ENCODE measurements around the gene MYO1D.
"Not testable (repeated sequence)": the region's sequence is repeated elsewhere in the genome, so short reads cannot be mapped to it uniquely, and the experiment has no call there.

MYO1D gene

DNA sequence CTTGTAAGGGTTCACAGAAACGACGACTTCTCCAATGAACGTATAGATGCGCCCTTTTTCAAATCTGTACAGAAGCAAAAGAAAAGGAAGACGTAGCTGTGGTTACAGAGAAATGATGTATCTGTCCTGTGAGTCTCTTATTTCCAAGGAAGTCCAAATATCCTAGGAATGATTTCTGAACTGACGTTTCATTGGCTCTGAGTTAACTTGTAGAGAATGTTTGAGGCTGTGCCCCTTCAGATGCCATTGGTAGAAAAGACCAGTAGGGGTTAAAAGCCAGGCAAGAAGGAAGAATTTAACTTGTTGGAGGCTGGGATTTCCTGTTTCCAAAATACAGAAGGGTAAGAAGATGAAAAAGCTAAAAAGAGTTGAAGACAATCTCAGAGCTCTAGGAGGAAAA, 96.2 kb downstream of the MYO1D start:
- DNase-seq (ENCODE audit: low read depth in 2 of 3, low spot score in 1 of 3) = no peak

DNA sequence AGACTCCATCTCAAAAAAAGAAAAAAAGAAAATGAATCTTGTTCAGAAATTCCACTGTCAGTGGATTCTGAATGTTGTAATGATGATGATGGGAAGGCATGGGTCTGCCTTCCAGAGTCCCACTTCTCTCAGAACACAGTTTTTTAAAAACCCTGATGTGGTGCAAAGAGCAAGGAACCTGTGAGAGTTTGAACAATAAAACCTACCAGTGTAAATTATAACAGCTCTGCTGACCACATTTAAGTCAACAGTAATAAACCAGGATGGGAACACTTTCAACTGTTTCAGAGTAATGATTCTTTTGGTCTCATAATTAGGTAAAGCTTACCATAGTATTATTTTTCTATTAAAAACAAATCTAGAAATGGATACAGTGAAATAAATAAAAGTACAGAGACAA, 99.0 kb downstream of the MYO1D start:
- DNase-seq (ENCODE audit: low read depth in 2 of 3, low spot score in 1 of 3) = no peak

DNA sequence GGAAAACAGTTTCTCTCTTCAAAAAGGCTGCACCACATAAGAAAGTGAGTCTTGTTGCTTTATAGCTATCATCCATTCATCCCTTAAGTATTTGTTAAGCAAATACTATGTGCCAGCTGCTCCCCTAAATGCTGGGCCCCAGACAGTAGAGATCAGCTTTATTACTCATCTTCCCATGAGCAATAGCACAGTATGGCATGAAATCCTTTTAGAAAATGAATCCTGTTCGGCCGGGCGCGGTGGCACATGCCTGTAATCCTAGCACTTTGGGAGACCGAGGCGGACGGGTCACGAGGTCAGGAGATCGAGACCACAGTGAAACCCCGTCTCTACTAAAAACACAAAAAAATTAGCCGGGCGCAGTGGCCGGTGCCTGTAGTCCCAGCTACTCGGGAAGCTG, 99.5 kb downstream of the MYO1D start:
- DNase-seq (ENCODE audit: low read depth in 2 of 3, low spot score in 1 of 3) = no peak

DNA sequence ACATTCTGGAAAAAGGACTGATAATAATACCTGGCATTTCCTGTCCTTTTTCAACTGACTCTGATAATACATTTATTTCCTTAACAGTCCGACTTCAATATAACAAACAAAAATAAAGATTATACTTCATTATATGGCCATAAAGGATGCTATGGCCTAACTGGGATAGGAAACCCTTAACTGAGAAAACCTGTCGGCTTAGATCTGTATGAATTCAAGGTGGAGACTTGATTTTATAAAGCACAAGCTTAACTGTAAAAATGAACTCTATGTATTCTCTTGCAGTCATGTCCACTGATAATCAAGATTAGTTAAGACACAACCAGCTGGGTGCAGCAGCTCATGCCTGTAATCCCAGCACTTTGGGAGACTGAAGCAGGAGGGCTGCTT, 102.2 kb downstream of the MYO1D start:
- no peak for DNase-seq (ENCODE audit: low read depth in 2 of 3, low spot score in 1 of 3)

DNA sequence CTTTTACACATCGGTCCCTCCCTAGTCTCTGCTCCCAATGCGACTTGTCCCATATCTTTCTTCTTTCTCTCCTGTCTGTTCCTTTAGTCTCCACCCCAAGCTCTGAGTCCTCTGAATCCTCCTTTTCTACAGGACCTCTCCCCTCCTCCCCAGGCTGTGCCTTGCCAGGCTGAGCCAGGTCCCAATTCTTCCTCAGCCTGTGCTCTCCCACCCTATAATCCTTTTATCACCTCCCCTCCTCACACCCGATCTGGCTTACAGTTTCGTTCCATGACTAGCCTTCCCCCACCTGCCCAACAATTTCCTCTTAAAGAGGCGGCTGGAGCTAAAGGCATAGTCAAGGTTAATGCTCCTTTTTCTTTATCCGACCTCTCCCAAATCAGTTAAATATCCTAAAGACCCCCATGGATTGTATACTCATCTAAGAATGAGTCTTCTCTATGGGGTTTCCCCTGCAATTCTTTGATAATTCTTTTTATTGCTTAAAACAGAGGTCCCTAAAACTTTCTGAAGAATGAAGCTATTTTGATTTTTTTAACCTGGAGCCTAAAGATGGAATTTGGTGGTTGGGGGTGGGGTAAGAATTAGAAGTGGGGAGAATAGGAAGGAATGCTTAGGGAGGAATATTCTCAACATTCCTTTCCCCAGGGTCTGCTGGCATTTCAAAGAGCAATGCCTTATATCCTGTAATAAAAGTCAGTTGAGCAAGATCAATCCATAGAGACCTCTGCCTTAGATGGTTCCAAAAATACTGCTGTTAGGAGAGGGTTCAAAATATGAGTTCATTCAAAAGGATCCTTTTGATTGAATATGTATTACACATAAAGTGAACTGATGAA, 102.8 kb downstream of the MYO1D start:
- no peak for DNase-seq (ENCODE audit: low read depth in 2 of 3, low spot score in 1 of 3)

DNA sequence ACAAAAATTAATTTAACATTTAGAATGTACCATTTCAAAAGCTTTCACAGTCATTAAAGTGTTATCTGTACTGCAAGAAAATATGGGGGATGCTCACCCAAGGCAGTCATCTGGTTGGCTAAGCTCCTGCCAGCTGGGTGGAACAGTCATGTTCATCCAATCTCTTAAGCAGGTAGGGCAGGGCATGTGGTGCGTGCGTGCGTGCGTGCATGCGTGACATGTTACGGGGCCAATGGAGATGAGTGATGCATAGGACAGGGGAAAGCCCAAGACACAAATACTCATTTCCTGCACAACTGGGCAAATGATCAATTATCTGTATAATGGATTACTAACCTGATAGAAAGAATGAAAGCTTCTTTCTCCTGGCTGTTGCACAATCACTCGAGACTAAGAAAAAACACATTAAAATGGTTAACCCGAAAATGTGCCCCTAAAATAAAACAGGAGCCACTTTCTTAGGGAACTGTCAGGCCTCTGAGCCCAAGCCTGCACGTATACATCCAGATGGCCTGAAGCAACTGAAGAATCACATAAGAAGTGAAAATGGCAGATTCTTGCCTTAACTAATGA, 104.4 kb downstream of the MYO1D start:
- peak in 1 of 3 donors; percentile 1 for DNase-seq (ENCODE audit: low read depth in 2 of 3, low spot score in 1 of 3)

DNA sequence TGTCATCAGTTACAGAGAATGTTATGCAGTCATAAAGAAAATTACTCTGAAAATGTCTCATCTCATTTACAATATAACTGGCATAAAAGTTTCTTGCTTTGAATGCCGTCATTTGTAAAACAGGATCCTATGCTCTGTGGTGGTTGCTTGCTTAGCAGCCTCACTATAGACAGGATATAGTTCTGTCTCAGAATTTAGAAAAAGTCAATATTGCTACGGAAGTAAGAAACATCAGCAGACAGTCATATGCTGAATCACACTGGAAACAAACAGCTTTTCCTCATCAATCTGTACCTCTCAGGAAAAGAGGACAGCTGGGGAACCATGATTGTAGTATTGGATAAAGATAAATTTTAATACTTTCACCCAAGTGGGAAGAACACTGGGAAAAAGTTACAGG, 105.5 kb downstream of the MYO1D start:
- DNase-seq (ENCODE audit: low read depth in 2 of 3, low spot score in 1 of 3) = no peak

DNA sequence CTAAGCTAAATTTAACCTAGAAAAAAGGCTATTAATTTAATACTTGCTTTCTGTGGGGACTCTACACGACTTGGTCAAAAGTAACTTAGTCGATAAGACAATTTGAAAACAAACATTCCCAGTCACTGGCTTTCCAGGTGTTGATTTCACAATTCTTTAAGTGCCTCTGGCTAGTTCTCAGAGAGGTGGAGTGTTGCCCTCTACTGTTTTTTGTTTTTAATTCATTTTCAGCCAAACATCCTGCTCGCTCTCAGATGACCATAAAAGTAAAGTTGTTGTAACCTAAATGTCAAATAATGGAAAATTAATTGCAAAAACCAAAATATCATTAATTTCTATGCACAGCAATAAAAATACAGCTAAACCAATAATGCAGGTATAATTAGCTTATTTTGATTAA, 107.1 kb downstream of the MYO1D start:
- DNase-seq (ENCODE audit: low read depth in 2 of 3, low spot score in 1 of 3) = no peak

DNA sequence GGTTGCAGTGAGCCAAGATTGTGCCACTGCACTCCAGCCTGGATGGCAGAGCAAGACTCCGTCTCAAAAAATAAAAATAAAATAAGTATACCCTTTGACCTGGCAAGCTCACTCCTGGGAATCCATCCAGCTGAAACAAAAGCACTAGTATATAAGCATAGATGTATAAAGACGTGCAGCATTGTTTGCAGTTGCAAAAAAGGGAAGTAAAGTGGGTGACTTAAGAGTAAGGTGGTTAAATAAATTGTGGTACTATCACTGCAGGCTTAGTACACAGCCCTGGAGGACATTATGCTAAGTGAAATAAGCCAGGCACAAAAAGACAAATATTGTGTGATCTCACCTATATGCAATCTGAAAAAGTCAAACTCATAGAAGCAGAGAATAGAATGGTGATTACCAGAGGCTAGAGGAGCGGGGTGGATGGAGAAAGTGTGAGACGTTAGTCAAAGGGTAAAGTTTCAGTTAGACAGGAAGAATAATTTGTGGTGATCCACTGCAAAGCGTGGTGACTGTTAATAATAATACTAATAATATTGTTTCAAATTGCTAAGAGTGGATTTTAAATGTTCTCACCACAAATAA, 113.0 kb downstream of the MYO1D start:
- no peak for DNase-seq (ENCODE audit: low read depth in 2 of 3, low spot score in 1 of 3)

DNA sequence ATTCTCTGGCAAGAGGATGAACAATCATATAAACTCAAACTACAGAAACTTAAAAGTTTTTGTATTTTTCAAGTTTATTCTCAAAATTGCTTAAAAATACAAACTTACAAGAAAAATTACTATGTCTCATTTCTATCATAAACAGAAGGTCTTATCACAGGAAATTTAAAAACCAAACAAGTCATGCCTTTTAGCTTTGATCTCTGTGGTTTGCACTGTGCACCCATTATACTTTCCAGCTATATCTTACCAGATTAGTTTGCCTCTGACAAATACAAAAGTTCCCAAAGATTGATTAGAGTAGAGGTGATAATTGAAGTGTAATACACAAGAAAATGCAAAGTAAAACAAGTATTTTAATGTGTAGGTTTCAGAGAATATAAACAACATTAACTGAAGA, 117.4 kb downstream of the MYO1D start:
- DNase-seq (ENCODE audit: low read depth in 2 of 3, low spot score in 1 of 3) = no peak

DNA sequence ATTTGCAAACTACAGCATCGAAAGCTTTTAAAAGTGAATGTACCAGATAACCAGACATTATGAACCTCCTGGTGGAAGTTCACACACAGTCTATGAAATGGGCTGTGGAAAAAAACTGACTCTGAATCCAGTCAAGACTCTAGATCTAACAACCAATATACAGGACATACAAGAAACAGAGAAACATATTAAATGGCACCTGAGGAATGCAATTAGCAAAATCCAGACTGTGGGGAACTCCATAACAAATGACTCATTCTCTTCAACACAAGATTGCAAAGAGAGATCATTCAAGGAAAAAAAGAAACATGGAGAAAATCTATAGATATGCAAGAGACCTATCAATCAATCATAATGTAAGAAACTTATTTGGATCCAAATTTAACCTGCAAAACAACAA, 119.0 kb downstream of the MYO1D start:
- DNase-seq (ENCODE audit: low read depth in 2 of 3, low spot score in 1 of 3) = no peak

DNA sequence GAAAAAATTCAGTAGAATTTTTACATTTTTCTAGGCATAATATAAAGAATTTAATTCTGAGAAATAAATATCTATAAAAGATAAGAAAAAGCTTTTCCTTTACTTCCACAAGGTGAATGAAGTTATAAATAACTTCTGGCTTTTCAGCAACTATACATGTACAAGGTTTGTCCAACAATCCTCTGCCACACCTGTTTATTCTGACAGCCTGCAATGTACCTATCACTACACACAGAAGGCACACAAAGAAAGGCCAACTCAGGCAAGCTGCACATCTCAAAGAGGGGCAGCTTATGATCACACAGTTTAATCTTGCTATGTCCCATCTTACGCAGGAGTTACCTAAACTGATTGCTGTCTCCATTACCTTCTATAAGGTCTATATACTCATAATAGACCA, 120.2 kb downstream of the MYO1D start:
- no peak for DNase-seq (ENCODE audit: low read depth in 2 of 3, low spot score in 1 of 3)

DNA sequence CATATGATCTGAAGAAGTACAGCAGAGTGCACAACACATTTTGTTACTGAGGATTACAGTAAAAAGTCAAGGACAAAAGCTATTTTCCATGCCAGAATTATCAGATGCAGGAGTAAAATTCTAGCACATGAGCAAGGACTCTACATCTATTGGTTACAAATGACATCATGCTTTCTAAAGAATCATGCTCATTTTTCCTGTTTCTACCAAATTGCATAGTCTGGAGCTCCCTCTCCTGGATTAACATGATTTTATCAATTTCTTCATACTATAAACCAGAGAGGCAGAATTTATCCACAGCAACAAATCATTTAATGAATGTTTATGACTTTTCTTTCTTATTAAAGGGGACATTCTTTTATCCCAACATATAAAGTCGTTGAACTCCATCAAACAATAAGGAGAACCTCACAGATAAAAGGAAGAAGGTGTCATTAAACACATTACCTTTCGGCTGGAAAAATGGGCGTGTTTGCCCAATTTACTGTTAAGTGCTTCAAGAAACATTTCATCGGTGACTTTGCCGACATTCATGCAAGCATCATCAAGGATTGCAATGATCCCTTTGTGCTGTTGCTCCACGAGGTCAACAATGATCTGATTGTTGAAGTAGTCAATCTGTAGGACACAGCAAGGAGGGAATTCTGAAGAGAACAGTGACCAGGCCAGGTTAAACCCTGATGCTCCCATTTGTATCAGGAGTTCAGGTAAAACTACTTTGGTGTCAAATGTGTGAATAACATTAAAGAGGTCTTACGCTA, 121.7 kb downstream of the MYO1D start:
- no peak for DNase-seq (ENCODE audit: low read depth in 2 of 3, low spot score in 1 of 3)

DNA sequence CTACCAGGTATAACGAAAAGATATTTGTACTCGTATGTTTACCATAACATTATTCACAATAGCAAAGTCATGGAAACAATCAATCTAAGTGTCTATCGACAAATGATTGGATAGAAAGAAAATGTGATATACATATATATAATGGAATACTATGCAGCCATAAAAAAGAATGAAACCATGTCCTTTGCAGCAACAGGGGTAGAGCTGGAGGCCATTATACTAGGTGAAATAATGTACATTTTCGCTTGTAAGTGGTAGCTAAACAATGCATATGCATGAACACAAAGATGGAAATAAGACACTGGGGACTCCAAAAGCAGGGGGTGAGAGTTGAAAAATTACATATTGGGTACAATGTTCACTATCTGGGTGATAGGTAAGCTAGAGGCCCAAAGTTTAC, 124.0 kb downstream of the MYO1D start:
- no peak for DNase-seq (ENCODE audit: low read depth in 2 of 3, low spot score in 1 of 3)

DNA sequence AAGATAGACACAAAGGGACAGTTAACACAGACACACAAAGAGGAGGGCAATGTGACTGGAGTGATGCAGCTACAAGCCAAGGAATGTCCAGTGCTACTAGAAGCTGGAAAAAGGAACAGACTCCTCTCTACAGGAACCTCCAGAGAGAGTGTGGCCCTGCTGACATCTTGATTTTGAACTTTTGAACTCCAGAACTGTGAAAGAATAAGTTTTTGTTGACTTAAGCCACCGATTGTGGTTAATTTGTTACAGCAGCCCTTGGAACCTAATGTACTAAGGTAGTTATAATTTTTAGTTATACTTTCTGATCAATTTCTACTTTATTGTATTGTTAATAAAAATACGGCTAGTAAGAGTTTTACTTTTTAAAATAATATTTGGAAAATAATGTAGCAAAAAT, 129.1 kb downstream of the MYO1D start:
- no peak for DNase-seq (ENCODE audit: low read depth in 2 of 3, low spot score in 1 of 3)

DNA sequence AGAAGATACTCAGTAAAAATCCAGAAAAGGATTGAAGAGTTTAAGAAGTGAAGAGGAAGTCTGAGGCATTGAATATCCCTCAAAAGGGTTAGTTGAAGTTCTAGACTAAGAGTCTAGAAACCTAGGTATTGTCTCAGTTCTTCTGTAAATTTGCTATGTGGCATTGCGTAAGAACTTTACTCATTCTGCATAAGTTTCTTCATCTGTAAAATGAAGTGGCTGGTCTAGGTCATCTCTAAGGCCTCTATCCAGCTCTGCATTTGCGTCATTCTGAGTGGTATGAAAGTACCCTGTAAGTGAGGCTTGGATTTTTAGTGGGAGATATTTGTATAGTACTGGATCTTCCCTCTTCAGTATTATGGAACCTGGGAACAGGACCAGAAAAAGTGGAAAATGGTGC, 130.2 kb downstream of the MYO1D start:
- no peak for DNase-seq (ENCODE audit: low read depth in 2 of 3, low spot score in 1 of 3)

DNA sequence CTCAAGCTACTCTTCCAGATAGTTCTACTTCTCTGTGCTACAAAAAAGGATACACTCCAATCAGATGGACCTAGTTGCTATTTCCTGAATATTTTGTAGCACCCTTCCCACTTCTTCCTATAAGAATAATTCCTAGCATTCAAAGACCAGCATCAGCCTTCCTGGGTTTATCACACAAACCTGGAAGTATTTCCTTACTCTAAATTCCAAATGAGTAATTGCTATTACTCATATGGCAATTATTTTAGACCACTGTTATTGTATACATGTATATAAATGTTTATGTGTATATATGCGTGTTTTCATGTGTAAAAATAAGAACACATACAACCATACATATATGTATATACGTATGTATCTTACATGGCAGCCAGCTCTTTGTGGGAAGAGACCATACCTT, 130.6 kb downstream of the MYO1D start:
- DNase-seq (ENCODE audit: low read depth in 2 of 3, low spot score in 1 of 3) = no peak

DNA sequence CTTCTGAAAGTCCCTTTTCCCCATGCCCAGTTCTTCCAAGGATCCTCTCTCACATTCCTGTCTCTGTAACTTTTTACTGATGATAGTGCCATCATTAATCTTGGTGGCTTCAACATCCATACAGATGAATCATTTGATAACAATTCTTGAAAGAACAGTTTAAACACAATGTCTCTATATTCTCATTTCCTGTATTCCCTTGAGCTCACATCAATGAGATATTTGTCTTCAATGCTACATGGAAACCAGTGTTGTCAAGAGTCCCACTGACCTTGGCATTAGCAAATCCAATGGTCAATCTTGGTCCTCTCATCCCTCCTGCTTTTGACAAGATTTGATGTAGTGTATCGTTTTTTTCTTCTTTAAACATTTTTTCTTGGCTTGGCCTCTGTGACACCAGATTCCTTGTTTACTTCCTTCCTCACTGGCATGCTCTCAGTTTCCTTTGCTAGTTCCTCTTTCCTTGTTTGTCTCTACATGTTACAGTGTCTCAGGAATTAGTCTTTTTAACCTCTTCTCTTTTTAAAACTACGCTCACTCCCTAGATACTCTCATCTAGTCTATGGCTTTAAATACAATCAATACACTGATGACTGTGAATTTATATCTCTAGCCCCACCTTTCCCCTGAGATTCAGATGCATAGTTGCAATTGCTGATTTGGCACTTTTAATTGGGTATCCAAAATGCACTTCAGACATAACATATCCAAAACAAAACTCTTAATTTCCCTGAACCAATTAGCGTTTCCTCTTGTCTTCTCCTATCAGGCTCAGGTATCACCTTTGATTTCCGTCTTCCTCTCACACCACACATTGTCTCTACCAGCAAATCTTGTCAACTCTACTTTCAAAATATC, 134.0 kb downstream of the MYO1D start:
- DNase-seq (ENCODE audit: low read depth in 2 of 3, low spot score in 1 of 3) = no peak

DNA sequence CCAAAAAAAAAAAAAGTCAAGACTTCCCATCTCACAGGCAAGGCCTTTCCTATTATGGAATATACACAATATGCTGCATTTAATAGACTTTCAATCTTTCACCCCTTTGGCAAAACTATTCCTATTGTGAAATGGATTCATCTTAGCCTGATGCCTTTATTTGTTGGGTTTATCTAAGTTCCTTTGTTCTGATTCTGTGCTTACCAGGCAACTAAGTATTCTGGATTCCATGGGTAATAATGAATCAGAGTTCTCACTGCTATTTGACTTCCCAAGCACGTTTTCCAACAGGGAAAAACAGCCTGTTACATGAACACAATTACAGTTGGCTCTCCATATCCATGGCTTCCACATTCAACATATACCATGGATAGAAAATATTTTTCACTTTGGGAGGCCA, 135.5 kb downstream of the MYO1D start:
- DNase-seq (ENCODE audit: low read depth in 2 of 3, low spot score in 1 of 3) = no peak

DNA sequence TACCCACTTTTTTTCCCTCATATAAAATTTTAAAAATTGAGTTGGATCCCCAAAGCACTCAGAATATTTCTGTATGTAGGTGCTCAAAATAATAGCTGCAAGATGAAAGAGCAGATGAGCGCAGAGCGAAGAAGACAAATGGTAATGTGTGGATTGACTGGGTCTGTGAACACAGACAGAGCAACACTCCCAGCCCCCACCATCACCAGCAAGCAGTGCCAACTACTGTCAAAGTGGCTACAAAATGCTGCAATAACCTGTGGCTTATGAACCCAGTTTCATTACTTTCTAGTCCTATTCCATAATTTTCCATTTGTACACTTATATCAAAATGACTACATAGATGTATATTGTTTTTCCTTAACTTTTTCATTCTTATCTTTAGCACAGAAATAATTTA, 137.2 kb downstream of the MYO1D start:
- DNase-seq (ENCODE audit: low read depth in 2 of 3, low spot score in 1 of 3) = no peak

DNA sequence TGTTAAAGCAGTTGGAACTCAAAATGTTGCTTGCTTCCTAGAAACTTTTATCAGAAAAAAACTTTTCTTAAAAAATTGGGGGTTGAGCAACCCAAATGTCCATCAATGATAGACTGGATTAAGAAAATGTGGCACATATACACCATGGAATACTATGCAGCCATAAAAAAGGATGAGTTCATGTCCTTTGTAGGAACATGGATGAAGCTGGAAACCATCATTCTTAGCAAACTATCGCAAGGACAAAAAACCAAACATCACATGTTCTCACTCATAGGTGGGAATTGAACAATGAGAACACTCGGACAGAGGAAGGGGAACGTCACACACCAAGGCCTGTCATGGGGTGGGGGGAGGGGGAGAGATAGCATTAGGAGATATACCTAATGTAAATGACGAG, 137.8 kb downstream of the MYO1D start:
- not testable (repeated sequence) for DNase-seq (ENCODE audit: low read depth in 2 of 3, low spot score in 1 of 3)

Measured in stimulated activated CD4-positive, alpha-beta T cell treated with anti-CD3 and anti-CD28 coated beads, Interleukin-12 subunit alpha, Interleukin-12 subunit beta, amount 100 ng/mL, for 48 hours (primary cell).